HG03469 (cell line): ENCODE measurements around the gene GNB5.
A peak's percentile ranks its signal among the peaks of the same experiment; 100 is the strongest.

Experiments used
- ATAC-seq: cut with Tn5 transposase; IDR thresholded peaks from one replicate; pipeline ENCODE4 v1.9.1; 2021; ENCODE audit warnings: mild to moderate bottlenecking, moderate library complexity, moderate number of reproducible peaks; ENCODE audit not compliant: unreplicated experiment

Gene GNB5

GRCh38 chr15:52146776-52147175 lies 44.4 kb downstream of the GNB5 start:
- no peak for ATAC-seq

GRCh38 chr15:52146261-52146660 lies 44.9 kb downstream of the GNB5 start:
- no peak for ATAC-seq

GRCh38 chr15:52144656-52145178 lies 46.5 kb downstream of the GNB5 start:
- no peak for ATAC-seq

GRCh38 chr15:52143873-52144272 lies 47.3 kb downstream of the GNB5 start:
- no peak for ATAC-seq

GRCh38 chr15:52140646-52141045 lies 50.5 kb downstream of the GNB5 start:
- no peak for ATAC-seq

GRCh38 chr15:52139599-52140462 lies 51.4 kb downstream of the GNB5 start:
- ATAC-seq, result peak; percentile 51

GRCh38 chr15:52137432-52138357 lies 53.5 kb downstream of the GNB5 start:
- no peak for ATAC-seq

GRCh38 chr15:52136442-52136980 lies 54.7 kb downstream of the GNB5 start:
- no peak for ATAC-seq

GRCh38 chr15:52134502-52135144 lies 56.6 kb downstream of the GNB5 start:
- no peak for ATAC-seq

- no peak for ATAC-seq
These were observed 57.5 kb downstream of the GNB5 start for GRCh38 chr15:52133510-52134220.

GRCh38 chr15:52132066-52132465 lies 59.1 kb downstream of the GNB5 start:
- ATAC-seq, result no peak

- ATAC-seq, result no peak
These were observed 62.6 kb downstream of the GNB5 start for GRCh38 chr15:52128568-52128967.

GRCh38 chr15:52124270-52124880 lies 66.8 kb downstream of the GNB5 start:
- no peak for ATAC-seq

GRCh38 chr15:52121896-52122295 lies 69.3 kb downstream of the GNB5 start:
- no peak for ATAC-seq

GRCh38 chr15:52121006-52121405 lies 70.2 kb downstream of the GNB5 start:
- ATAC-seq, result no peak

GRCh38 chr15:52120488-52120887 lies 70.7 kb downstream of the GNB5 start:
- no peak for ATAC-seq

- no peak for ATAC-seq
These were observed 72.0 kb downstream of the GNB5 start for GRCh38 chr15:52118969-52119749.

- ATAC-seq, result no peak
These were observed 73.6 kb downstream of the GNB5 start for GRCh38 chr15:52117549-52117948.
